ENCODE results near the gene BPIFB3. TPM values are rescaled to one million over a fixed set of nuclear protein-coding genes. Genes with fewer than 3 reads are reported as not detected.

Gene BPIFB3
- total and polyA plus RNA-seq, 2 of the 13 experiments (the other 11 are each of a cell fraction or from before 2014, with no cell fraction given): 0.09 TPM; not detected in 1

DNA sequence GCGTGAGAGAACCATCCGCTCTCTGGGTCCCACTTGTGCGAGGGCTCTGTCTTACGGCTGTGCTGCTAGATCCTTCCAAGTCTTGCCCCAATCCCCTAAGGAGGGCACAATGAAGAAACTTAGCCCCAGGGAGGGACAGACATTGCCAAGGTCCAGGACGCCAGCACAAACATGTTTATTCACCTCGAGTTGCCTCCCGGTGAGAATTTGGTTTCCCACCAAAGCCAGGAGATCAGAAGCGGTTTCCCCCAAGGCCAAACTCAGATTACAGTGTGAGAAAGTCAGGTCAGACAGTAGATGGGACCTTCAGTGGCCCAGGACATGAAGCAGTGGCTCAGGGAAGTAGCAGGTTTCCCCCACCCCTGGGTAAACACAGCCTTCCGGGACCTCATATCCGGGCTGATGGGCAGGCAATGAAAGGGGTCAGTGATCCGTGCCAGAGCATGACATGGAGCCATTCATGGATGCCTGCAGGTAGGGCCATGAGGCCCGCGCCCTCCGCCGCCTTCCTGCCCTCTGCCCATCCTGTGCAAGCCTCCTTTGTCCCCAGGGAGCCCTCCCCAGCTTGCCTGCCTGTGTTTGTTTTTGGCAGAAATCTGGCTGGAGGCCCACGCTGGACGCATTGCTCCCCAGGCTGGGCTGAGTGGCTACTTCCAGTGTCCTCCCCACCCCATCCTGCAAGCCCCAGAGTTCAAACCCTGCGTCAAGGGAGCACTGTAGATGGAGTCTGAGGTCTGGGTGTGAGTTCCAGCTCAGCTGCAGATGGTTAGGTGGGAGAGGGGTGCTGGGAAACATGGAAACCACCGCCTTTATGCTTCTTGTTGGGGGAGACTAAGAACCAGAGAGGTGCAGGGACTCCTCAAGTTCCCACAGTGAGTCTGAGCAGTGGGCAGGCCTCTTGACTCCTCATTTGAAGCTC lies 44.2 kb upstream of the BPIFB3 start (continued):
- TF ChIP-seq ZNF280D (CRISPR knock-in tag; IDR thresholded peaks at IDR 0.05) (peak; percentile 96; the same call in 1 of the 2 replicates), ZNF530 (CRISPR knock-in tag; IDR thresholded peaks at IDR 0.05; ENCODE audit: low read depth) (0 out of 2 replicates have a peak, but pooled peaks have one; percentile 45), ATF1 (CRISPR knock-in tag; IDR thresholded peaks at IDR 0.05) (no peak), MYPOP (CRISPR knock-in tag; IDR thresholded peaks at IDR 0.05) (peak; percentile 92), SMYD3 (CRISPR knock-in tag; IDR thresholded peaks at IDR 0.05) (peak; percentile 98; the same call in 1 of the 2 replicates), ZHX2 (IDR thresholded peaks at IDR 0.05; ENCODE audit: low read depth) (peak; percentile 69; the same call in 1 of the 2 replicates), ZHX2 (CRISPR knock-in tag; IDR thresholded peaks at IDR 0.05; ENCODE audit: borderline replicate concordance) (no peak; the same call in 1 of the 2 replicates), ZNF12 (CRISPR knock-in tag; IDR thresholded peaks at IDR 0.05) (peak; percentile 93), ATRX (CRISPR knock-in tag; IDR thresholded peaks at IDR 0.05; ENCODE audit: borderline replicate concordance) (no peak), MAFF (IDR thresholded peaks at IDR 0.05; ENCODE audit: low read depth, low read length) (no peak), E2F1 (CRISPR knock-in tag; IDR thresholded peaks at IDR 0.05) (no peak), KAT7 (CRISPR knock-in tag; IDR thresholded peaks at IDR 0.05; ENCODE audit: borderline replicate concordance) (peak; percentile 94), E2F2 (CRISPR knock-in tag; IDR thresholded peaks at IDR 0.05; ENCODE audit: borderline replicate concordance) (no peak), ZNF496 (CRISPR knock-in tag; IDR thresholded peaks at IDR 0.05; ENCODE audit: insufficient replicate concordance) (no peak), FOXP1 (IDR thresholded peaks at IDR 0.05) (no peak), FOXP1 (CRISPR knock-in tag; IDR thresholded peaks at IDR 0.05) (peak; percentile 84)
